WTC11 (cell line): ENCODE measurements around the gene GALNT16. TPM values are rescaled to one million over a fixed set of nuclear protein-coding genes. Genes with fewer than 3 reads are reported as not detected.

Experiments
- ATAC-seq: fragments of 200-7000 bp; cut with Tn5 transposase; 2 replicates; pipeline ENCODE4 v1.10.0; 2021; ENCODE audit warnings: mild to moderate bottlenecking, moderate library complexity
- CTCF ChIA-PET: fragments of 300-600 bp; sonication (Branson Sonifier 250); formaldehyde crosslinking; loops from one replicate; lab custom pipeline; 2021; ENCODE audit warnings: antibody characterized with exemption; lab: Charles Lee
- POLR2A ChIA-PET: fragments of 350-600 bp; sonication (Branson Sonifier 250); formaldehyde crosslinking; loops from one replicate; lab custom pipeline; 2021; ENCODE audit warnings: antibody characterized with exemption; lab: Charles Lee
- DNase-seq: peaks from one replicate; pipeline ENCODE4 v3.0.0; 2021; ENCODE audit warnings: low spot score
- H3K27ac Mint-ChIP-seq: 2 replicates; pipeline ENCODE4 v1.8.0; 2021; ENCODE audit warnings: mixed read lengths
- H3K27me3 Mint-ChIP-seq: 2 replicates; pipeline ENCODE4 v1.8.0; 2021; ENCODE audit warnings: low read depth, mild to moderate bottlenecking, moderate library complexity, mixed read lengths
- H3K36me3 Mint-ChIP-seq: 2 replicates; pipeline ENCODE4 v1.8.0; 2021; ENCODE audit warnings: mixed read lengths
- H3K4me1 Mint-ChIP-seq: 2 replicates; pipeline ENCODE4 v1.8.0; 2022; ENCODE audit warnings: mixed read lengths
- H3K4me3 Mint-ChIP-seq: 2 replicates; pipeline ENCODE4 v1.8.0; 2021; ENCODE audit warnings: mild to moderate bottlenecking, moderate library complexity, mixed read lengths
- H3K9me3 Mint-ChIP-seq: 2 replicates; pipeline ENCODE4 v1.8.0; 2021; ENCODE audit warnings: mixed read lengths
- ATF1 ChIP-seq: sonication (generic); formaldehyde crosslinking; IDR thresholded peaks from 2 replicates; pipeline ENCODE4 v1.8.1; 2023; ENCODE audit warnings: mild to moderate bottlenecking, moderate library complexity, missing genetic modification reagents
- ATF3 ChIP-seq: sonication (generic); formaldehyde crosslinking; conservative IDR thresholded peaks from 2 replicates; pipeline ENCODE4 v1.8.1; 2022; ENCODE audit warnings: mild to moderate bottlenecking, missing genetic modification reagents
- ELF4 ChIP-seq: sonication (generic); formaldehyde crosslinking; IDR thresholded peaks from 2 replicates; pipeline ENCODE4 v1.8.1; 2022; ENCODE audit warnings: low read depth, mild to moderate bottlenecking, moderate library complexity, missing genetic modification reagents
- EMX1 ChIP-seq: fragments of 250-450 bp; sonication (Bioruptor Pico); IDR thresholded peaks from 2 replicates; pipeline ENCODE4 v1.8.0; 2021; ENCODE audit warnings: mild to moderate bottlenecking
- ETV6 ChIP-seq: sonication (generic); formaldehyde crosslinking; IDR thresholded peaks from 2 replicates; pipeline ENCODE4 v1.8.1; 2022; ENCODE audit warnings: mild to moderate bottlenecking, missing genetic modification reagents
- FOXP1 ChIP-seq: sonication (generic); formaldehyde crosslinking; IDR thresholded peaks from 2 replicates; pipeline ENCODE4 v1.8.0; 2022; ENCODE audit warnings: missing genetic modification reagents, mild to moderate bottlenecking, moderate library complexity, borderline replicate concordance
- FOXP4 ChIP-seq: sonication (generic); formaldehyde crosslinking; IDR thresholded peaks from 2 replicates; pipeline ENCODE4 v1.8.0; 2022; ENCODE audit warnings: mild to moderate bottlenecking, missing genetic modification reagents
- HMGA2 ChIP-seq: fragments of 250-450 bp; sonication (Bioruptor Pico); IDR thresholded peaks from 2 replicates; pipeline ENCODE4 v1.4.0; 2021; ENCODE audit warnings: mild to moderate bottlenecking, moderate library complexity
- IRF1 ChIP-seq: sonication (generic); formaldehyde crosslinking; IDR thresholded peaks from 2 replicates; pipeline ENCODE4 v1.8.0; 2023; ENCODE audit warnings: missing genetic modification reagents
- JUN ChIP-seq: sonication (generic); formaldehyde crosslinking; IDR thresholded peaks from 2 replicates; pipeline ENCODE4 v1.8.0; 2023; ENCODE audit warnings: mild to moderate bottlenecking, missing genetic modification reagents
- MLX ChIP-seq: sonication (generic); formaldehyde crosslinking; IDR thresholded peaks from 2 replicates; pipeline ENCODE4 v1.8.1; 2023; ENCODE audit warnings: mild to moderate bottlenecking, missing genetic modification reagents, moderate library complexity
- MXD4 ChIP-seq: fragments of 250-450 bp; sonication (Bioruptor Pico); IDR thresholded peaks from 2 replicates; pipeline ENCODE4 v1.8.0; 2021; ENCODE audit warnings: mild to moderate bottlenecking, moderate library complexity, borderline replicate concordance
- OVOL2 ChIP-seq: fragments of 250-450 bp; sonication (Bioruptor Pico); IDR thresholded peaks from 2 replicates; pipeline ENCODE4 v1.9.0; 2021; ENCODE audit warnings: mild to moderate bottlenecking, borderline replicate concordance
- SMAD4 ChIP-seq: sonication (generic); formaldehyde crosslinking; IDR thresholded peaks from 2 replicates; pipeline ENCODE4 v1.8.0; 2022; ENCODE audit warnings: mild to moderate bottlenecking, missing genetic modification reagents
- TP53 ChIP-seq: sonication (generic); formaldehyde crosslinking; IDR thresholded peaks from 2 replicates; pipeline ENCODE4 v1.8.1; 2023; ENCODE audit warnings: mild to moderate bottlenecking, missing genetic modification reagents
- ZNF532 ChIP-seq: fragments of 250-450 bp; sonication (Bioruptor Pico); IDR thresholded peaks from 2 replicates; pipeline ENCODE4 v1.9.0; 2021; ENCODE audit warnings: mild to moderate bottlenecking, borderline replicate concordance
- total RNA-seq: library from RNA; stranded (reverse); gene quantifications from 3 replicates; pipeline ENCODE4 v1.2.3, GENCODE V29; 2021
- TF ChIP-seq, protein P1 (sequence below): sonication (generic); formaldehyde crosslinking; IDR thresholded peaks from 2 replicates; pipeline ENCODE4 v1.8.1; 2023; ENCODE audit warnings: mild to moderate bottlenecking, moderate library complexity, missing genetic modification reagents
- TF ChIP-seq, protein P2 (sequence below): sonication (generic); formaldehyde crosslinking; IDR thresholded peaks from 2 replicates; pipeline ENCODE4 v1.8.1; 2023; ENCODE audit warnings: mild to moderate bottlenecking, missing genetic modification reagents, moderate library complexity

GALNT16 gene
- total RNA-seq, 1 experiment from 2014 or later = 4.5 TPM

DNA sequence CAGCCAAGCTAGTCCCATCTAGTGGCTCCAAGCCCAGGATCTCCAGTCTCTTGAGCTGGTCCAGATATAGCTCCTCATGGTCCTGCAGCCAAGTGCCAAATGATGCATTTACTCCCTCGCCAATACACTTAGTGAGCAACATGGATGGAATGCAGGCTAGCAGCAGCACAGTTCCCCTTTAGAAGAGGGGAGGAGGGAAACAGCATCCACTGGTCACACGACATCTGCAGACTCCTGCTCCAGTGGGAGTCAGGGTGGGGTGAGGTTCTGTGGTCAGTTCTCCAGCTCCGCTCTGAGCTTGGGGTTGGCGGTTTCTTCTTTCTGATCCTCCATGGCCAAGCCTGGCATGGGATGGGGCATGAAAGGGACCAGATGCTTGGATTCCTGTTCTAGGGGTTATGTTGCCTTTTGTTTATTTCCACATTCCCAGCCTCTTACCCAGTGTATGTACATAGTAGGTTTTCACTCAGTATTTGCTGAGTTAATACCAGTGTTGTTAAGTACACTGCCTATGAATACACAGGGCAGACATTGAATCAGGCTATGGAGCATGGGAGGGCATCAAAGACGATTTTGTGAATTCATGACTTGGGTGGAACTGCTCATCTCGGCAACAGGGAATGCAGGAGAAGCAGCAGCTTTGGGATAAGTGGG is 57.3 kb downstream of the GALNT16 start (continued):
- TF ChIP-seq, protein P1, sequence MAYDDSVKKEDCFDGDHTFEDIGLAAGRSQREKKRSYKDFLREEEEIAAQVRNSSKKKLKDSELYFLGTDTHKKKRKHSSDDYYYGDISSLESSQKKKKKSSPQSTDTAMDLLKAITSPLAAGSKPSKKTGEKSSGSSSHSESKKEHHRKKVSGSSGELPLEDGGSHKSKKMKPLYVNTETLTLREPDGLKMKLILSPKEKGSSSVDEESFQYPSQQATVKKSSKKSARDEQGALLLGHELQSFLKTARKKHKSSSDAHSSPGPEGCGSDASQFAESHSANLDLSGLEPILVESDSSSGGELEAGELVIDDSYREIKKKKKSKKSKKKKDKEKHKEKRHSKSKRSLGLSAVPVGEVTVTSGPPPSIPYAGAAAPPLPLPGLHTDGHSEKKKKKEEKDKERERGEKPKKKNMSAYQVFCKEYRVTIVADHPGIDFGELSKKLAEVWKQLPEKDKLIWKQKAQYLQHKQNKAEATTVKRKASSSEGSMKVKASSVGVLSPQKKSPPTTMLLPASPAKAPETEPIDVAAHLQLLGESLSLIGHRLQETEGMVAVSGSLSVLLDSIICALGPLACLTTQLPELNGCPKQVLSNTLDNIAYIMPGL (CRISPR knock-in tag) = no peak
- TF ChIP-seq EMX1 (CRISPR knock-in tag) = no peak

DNA sequence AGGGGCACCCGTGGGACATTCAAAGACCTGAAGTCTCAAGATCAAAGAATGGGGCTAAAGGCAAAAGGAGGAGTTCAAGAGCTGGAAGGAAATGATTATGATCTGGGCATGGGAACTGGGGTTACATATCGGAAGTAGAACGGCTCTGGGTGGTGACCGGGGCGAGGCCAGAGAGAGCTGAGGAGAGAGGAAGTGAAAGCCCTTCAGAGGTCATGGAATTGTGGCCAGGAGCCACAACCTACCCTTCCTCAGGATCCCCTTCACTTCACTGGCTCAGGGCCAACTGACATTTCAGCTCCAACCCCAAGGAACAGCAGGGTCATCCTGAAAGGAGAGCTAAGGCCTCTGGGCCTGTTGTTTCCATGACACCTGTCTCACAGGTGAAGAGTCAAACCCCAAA is 57.8 kb downstream of the GALNT16 start:
- H3K36me3 Mint-ChIP-seq = no peaks in the 10 kb centered on the region
- H3K4me3 Mint-ChIP-seq = no peak overlapping the region
- H3K27ac Mint-ChIP-seq = no peak overlapping the region
- H3K4me1 Mint-ChIP-seq = peaks cover 8% of the 10 kb centered on the region
- POLR2A ChIA-PET = no interaction called here
- no peaks in the 10 kb centered on the region for H3K27me3 Mint-ChIP-seq
- ATAC-seq (no peak), DNase-seq (no peak)
- CTCF ChIA-PET = interaction anchor here (1.4 to 2.8 kb wide), 4 partner anchors 14 to 56 kb away, joined by 3 to 13 read pairs (median 8); no protein-coding TSS in a partner anchor
- 0 out of 2 replicates have a peak, but pooled peaks have one; percentile 26 for TF ChIP-seq ETV6
- TF ChIP-seq IRF1 (CRISPR knock-in tag) = no peak
- no peak for TF ChIP-seq ELF4 (CRISPR knock-in tag)
- TF ChIP-seq FOXP4 (CRISPR knock-in tag) = no peak
- peaks cover 8% of the 10 kb centered on the region for H3K9me3 Mint-ChIP-seq

DNA sequence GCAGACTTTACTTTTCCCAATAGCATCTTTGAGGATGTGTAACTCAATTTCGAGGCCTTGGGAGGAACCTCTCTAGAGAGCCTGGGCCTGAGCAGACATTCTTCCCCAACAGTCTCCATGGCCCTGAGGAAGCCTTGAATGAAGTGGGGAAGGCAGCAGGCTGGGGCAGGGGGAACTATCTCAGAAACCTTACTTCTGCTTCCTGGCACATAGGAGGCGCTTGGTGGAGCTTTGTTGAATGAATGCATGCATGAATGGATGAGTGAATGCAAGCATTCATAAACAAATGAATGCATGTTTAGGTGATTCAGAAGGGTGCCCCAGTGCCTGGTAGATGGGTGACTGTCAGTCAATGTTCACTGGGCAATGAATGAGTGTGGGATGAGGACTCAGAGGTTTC is 58.3 kb downstream of the GALNT16 start:
- POLR2A ChIA-PET = no interaction called here

More for the DNA sequence above, 58.3 kb downstream of the GALNT16 start:
- H3K9me3 Mint-ChIP-seq = peaks cover 8% of the 10 kb centered on the region
- no peak for TF ChIP-seq FOXP1 (CRISPR knock-in tag)
- TF ChIP-seq TP53 (CRISPR knock-in tag) = no peak
- TF ChIP-seq HMGA2 (CRISPR knock-in tag) = no peak
- no peak for TF ChIP-seq EMX1 (CRISPR knock-in tag)
- no peak for TF ChIP-seq OVOL2 (CRISPR knock-in tag)
- no peak for TF ChIP-seq ZNF532 (CRISPR knock-in tag)
- no peak for TF ChIP-seq ETV6
- TF ChIP-seq MLX (CRISPR knock-in tag) = no peak
- TF ChIP-seq SMAD4 (CRISPR knock-in tag) = no peak
- no peak for TF ChIP-seq MXD4
- no peak for TF ChIP-seq ATF3 (CRISPR knock-in tag)
- TF ChIP-seq JUN (CRISPR knock-in tag) = no peak
- TF ChIP-seq ATF1 (CRISPR knock-in tag) = no peak
- TF ChIP-seq, protein P2, sequence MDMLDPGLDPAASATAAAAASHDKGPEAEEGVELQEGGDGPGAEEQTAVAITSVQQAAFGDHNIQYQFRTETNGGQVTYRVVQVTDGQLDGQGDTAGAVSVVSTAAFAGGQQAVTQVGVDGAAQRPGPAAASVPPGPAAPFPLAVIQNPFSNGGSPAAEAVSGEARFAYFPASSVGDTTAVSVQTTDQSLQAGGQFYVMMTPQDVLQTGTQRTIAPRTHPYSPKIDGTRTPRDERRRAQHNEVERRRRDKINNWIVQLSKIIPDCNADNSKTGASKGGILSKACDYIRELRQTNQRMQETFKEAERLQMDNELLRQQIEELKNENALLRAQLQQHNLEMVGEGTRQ (CRISPR knock-in tag) = no peak
- peaks cover 8% of the 10 kb centered on the region for H3K4me1 Mint-ChIP-seq
- H3K27ac Mint-ChIP-seq = no peak overlapping the region
- peak; percentile 3 for DNase-seq
- no peak for ATAC-seq
- CTCF ChIA-PET = interaction anchor here (1.2 to 2.8 kb wide), 4 partner anchors 15 to 56 kb away, joined by 3 to 13 read pairs (median 6); no protein-coding TSS in a partner anchor
- no peaks in the 10 kb centered on the region for H3K27me3 Mint-ChIP-seq
- H3K4me3 Mint-ChIP-seq = no peak overlapping the region
- H3K36me3 Mint-ChIP-seq = no peaks in the 10 kb centered on the region
